MCF 10A (cell line): ENCODE results near the gene PFKM. TPM values are rescaled to one million over a fixed set of nuclear protein-coding genes. Genes with fewer than 3 reads are reported as not detected.

Experiments used
- BruUV-seq: library from RNA; stranded (reverse); fragments of 400-500 nt; replicated peaks from 2 replicates; lab custom pipeline; 2021; lab: Mats Ljungman, UMichigan
- CTCF ChIA-PET: fragments of 300-600 bp; sonication (Branson Sonifier 250); formaldehyde crosslinking; extraction: SDS; loops from one replicate; lab custom pipeline; 2021; ENCODE audit warnings: antibody characterized with exemption, inconsistent platforms; lab: Yijun Ruan, JAX
- POLR2A ChIA-PET: fragments of 300-600, 350-650 bp; sonication (Branson Sonifier 250); formaldehyde crosslinking; extraction: SDS; loops from one replicate; lab custom pipeline; 2020; ENCODE audit warnings: antibody characterized with exemption, inconsistent platforms; lab: Yijun Ruan, JAX
- DNase-seq: peaks from one replicate; pipeline ENCODE4 v3.0.0-alpha.2; 2018; ENCODE audit not compliant: unreplicated experiment
- H3K27ac Mint-ChIP-seq: one replicate; pipeline ENCODE4 v1.8.0; 2022; ENCODE audit warnings: mild to moderate bottlenecking, low read depth, mixed read lengths; ENCODE audit not compliant: unreplicated experiment
- H3K27me3 Mint-ChIP-seq: one replicate; pipeline ENCODE4 v1.8.0; 2022; ENCODE audit warnings: mixed read lengths; ENCODE audit not compliant: insufficient read depth, unreplicated experiment
- H3K36me3 Mint-ChIP-seq: one replicate; pipeline ENCODE4 v1.8.0; 2022; ENCODE audit warnings: mild to moderate bottlenecking, moderate library complexity, mixed read lengths; ENCODE audit not compliant: insufficient read depth, unreplicated experiment
- H3K4me1 Mint-ChIP-seq: one replicate; pipeline ENCODE4 v1.8.0; 2022; ENCODE audit warnings: mixed read lengths; ENCODE audit not compliant: insufficient read depth, unreplicated experiment
- H3K4me3 Mint-ChIP-seq: one replicate; pipeline ENCODE4 v1.8.0; 2022; ENCODE audit warnings: mild to moderate bottlenecking, moderate library complexity, mixed read lengths; ENCODE audit not compliant: unreplicated experiment
- H3K9me3 Mint-ChIP-seq: one replicate; pipeline ENCODE4 v1.8.0; 2022; ENCODE audit warnings: mixed read lengths; ENCODE audit not compliant: unreplicated experiment
- intact Hi-C: fragments of 100-400 bp; cut with micrococcal nuclease; formaldehyde crosslinking; loops from 2 replicates; pipeline ENCODE4 v1.14.1; 2022
- total RNA-seq: library from RNA; stranded (reverse); gene quantifications from 2 replicates; pipeline ENCODE4 v1.2.3, GENCODE V29; 2022
- TF ChIP-seq, protein P1 (sequence below): fragments of 200-600 bp; IDR thresholded peaks from one replicate; pipeline ENCODE4 v1.8.0; 2022; ENCODE audit warnings: antibody characterized with exemption, mild to moderate bottlenecking; ENCODE audit not compliant: unreplicated experiment

PFKM gene
- total RNA-seq, 1 experiment from 2014 or later = 69.3 TPM

DNA sequence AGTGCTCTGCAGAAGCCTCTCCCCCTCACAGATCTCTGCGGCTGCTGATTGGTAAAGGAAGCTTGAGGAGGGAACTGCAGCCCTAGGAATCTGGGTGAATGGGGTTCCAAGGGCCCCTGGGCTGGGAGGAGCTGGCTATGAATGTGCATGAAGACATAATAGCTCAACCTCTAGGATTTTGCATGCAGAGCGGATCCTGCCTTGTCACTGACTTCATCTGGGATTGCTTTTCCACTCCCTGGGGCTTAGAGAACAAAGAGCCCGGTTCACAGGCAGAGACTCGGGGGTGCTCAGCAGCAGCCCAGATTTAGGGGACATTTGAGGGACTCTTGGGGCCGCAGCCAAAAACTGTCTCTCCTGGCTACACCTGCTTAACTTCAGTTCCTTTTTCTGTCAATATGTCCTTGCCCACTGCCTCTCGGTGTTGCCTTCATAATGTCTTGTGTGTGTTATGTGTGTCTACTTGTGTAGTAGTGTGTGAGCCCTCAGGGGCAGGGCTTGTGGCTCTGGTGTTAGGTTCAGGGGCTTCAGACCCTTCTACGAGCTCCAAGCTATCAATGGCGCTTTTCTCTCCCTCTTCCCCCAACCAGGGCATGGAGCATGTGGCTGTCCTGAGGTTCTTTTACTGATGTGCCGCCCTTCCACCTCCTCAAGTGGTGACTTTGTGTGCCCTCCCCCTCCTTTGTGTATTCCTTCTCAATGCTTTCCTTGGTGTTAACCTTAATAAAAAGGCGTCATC is 66.2 kb downstream of the PFKM start:
- BruUV-seq = no TSS peak
- TF ChIP-seq, protein P1, sequence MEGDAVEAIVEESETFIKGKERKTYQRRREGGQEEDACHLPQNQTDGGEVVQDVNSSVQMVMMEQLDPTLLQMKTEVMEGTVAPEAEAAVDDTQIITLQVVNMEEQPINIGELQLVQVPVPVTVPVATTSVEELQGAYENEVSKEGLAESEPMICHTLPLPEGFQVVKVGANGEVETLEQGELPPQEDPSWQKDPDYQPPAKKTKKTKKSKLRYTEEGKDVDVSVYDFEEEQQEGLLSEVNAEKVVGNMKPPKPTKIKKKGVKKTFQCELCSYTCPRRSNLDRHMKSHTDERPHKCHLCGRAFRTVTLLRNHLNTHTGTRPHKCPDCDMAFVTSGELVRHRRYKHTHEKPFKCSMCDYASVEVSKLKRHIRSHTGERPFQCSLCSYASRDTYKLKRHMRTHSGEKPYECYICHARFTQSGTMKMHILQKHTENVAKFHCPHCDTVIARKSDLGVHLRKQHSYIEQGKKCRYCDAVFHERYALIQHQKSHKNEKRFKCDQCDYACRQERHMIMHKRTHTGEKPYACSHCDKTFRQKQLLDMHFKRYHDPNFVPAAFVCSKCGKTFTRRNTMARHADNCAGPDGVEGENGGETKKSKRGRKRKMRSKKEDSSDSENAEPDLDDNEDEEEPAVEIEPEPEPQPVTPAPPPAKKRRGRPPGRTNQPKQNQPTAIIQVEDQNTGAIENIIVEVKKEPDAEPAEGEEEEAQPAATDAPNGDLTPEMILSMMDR = no peak
- intact Hi-C loops = loop anchor here (5.0 kb wide), 1 partner anchor 223 kb away; the partner anchor contains the start of gene TMEM106C
- H3K9me3 Mint-ChIP-seq = no peaks in the 10 kb centered on the region
- DNase-seq = no peak
- CTCF ChIA-PET = interaction anchor here (2.4 kb wide), 1 partner anchor 432 kb away, joined by 6 read pairs; no protein-coding TSS in a partner anchor
- H3K36me3 Mint-ChIP-seq = no peaks in the 10 kb centered on the region
- POLR2A ChIA-PET = interaction anchor here (0.6 kb wide), 1 partner anchor 805 kb away, joined by 3 read pairs; no protein-coding TSS in a partner anchor
- peaks cover 5% of the 10 kb centered on the region for H3K4me1 Mint-ChIP-seq
- H3K27ac Mint-ChIP-seq = no peak overlapping the region
- no peak overlapping the region for H3K4me3 Mint-ChIP-seq
- H3K27me3 Mint-ChIP-seq = peaks cover 66% of the 10 kb centered on the region

- H3K4me1 Mint-ChIP-seq = peaks cover 5% of the 10 kb centered on the region
- no peak for DNase-seq
- no peak overlapping the region for H3K27ac Mint-ChIP-seq
- BruUV-seq = no TSS peak
- H3K36me3 Mint-ChIP-seq = no peaks in the 10 kb centered on the region
- intact Hi-C loops = loop anchor here (5.0 kb wide), 1 partner anchor 226 kb away; the partner anchor contains the start of gene TMEM106C
- CTCF ChIA-PET = interaction anchor here (0.6 to 4.0 kb wide), 9 partner anchors 10 to 472 kb away, joined by 3 to 30 read pairs (median 4); no protein-coding TSS in a partner anchor
- H3K9me3 Mint-ChIP-seq = no peaks in the 10 kb centered on the region
- TF ChIP-seq, protein P1 = no peak
- no peak overlapping the region for H3K4me3 Mint-ChIP-seq
- POLR2A ChIA-PET = interaction anchor here (1.5 kb wide), 1 partner anchor 9 kb away, joined by 6 read pairs; no protein-coding TSS in a partner anchor
- H3K27me3 Mint-ChIP-seq = peaks cover 58% of the 10 kb centered on the region
Observed at GRCh38 chr12:48187916-48188695, 68.9 kb downstream of the PFKM start.

DNA sequence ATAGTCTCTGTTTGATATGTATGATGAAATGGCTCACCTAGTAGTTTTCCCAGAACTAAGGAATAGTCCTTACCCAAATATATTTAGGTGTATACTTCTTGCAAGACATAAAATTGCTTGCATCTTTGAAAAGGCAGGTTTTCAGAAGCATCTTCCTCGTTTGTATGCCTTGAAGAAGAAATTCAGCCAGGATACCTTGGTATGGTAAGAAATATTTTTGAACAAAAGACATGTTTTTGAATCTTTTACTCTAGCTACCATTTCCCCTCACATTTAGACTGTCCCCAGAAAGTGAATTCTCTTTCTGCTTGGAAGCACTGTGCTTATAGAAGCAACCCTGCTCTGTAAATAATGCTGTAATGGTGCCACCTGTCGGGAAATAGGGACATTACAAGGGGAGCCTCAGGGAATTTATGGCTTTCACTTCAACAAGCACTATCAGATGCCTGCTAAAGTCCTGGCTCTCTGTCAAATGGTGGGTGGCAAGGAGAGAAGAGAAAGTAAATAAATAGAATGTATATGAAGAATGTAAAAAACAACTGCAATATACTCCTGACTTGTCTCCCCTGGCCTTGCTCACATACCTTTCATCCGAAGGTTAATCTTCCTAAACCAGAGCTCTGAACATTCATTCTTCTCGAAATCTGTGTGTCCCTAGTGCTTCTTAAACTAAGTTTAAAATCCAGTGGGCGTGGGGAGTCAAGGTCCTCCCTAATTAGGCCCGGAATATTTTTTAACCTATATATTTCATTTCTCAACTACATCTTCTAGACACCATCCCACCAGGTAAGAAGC is 70.4 kb downstream of the PFKM start:
- H3K9me3 Mint-ChIP-seq = no peaks in the 10 kb centered on the region
- POLR2A ChIA-PET = interaction anchor here (0.6 to 0.9 kb wide), 2 partner anchors 14 to 499 kb away, joined by 3 read pairs; no protein-coding TSS in a partner anchor
- H3K36me3 Mint-ChIP-seq = no peaks in the 10 kb centered on the region
- intact Hi-C loops = loop anchor here (5.0 kb wide), 2 partner anchors 227 to 428 kb away; partner anchors contain the start of gene TMEM106C
- no TSS peak for BruUV-seq
- CTCF ChIA-PET = interaction anchor here (0.6 to 4.0 kb wide), 28 partner anchors 9 to 536 kb away, joined by 3 to 30 read pairs (median 3); partner anchors contain the start of gene VDR
- H3K27me3 Mint-ChIP-seq = peaks cover 67% of the 10 kb centered on the region
- DNase-seq = peak; percentile 78
- H3K4me1 Mint-ChIP-seq = peaks cover 5% of the 10 kb centered on the region
- TF ChIP-seq, protein P1 = peak; percentile 78
- no peak overlapping the region for H3K4me3 Mint-ChIP-seq
- no peak overlapping the region for H3K27ac Mint-ChIP-seq
